IMR-90 (cell line): Measurements from ENCODE around the gene PTAR1. TPM values are rescaled to one million over a fixed set of nuclear protein-coding genes. Genes with fewer than 3 reads are reported as not detected.

ENCODE experiments used
- ATAC-seq: fragments of 200-7000 bp; cut with Tn5 transposase; 2 replicates; pipeline ENCODE4 v1.9.1; 2020; ENCODE audit warnings: low read depth, mild to moderate bottlenecking, moderate library complexity
- BruUV-seq: library from RNA; stranded (reverse); fragments of 400-500 nt; replicated peaks from 2 replicates; lab custom pipeline; 2021; lab: Mats Ljungman, UMichigan
- CTCF ChIA-PET: fragments of 300-600 bp; formaldehyde crosslinking; extraction: SDS; loops from one replicate; lab custom pipeline; 2021; ENCODE audit warnings: antibody characterized with exemption; lab: Yijun Ruan, JAX
- POLR2A ChIA-PET: fragments of 300-600 bp; sonication (Branson Sonifier 250); formaldehyde crosslinking; loops from one replicate; lab custom pipeline; 2022; ENCODE audit warnings: antibody characterized with exemption; ENCODE audit not compliant: unreplicated experiment; lab: Charles Lee
- DNase-seq: peaks from one replicate; pipeline ENCODE4 v3.0.0; 2013
- H2AFZ ChIP-seq: replicated peaks from 2 replicates; pipeline ENCODE3; 2013; ENCODE audit warnings: low read length, mild to moderate bottlenecking; ENCODE audit not compliant: poor library complexity
- H2AK5ac ChIP-seq: 2 replicates; pipeline ENCODE4 v1.6.1; 2013; ENCODE audit warnings: low read depth, low read length, inconsistent platforms
- H2AK9ac ChIP-seq: replicated peaks from 2 replicates; pipeline ENCODE3; 2013; ENCODE audit warnings: mild to moderate bottlenecking, low read depth, low read length, moderate library complexity; ENCODE audit not compliant: poor library complexity
- H2BK120ac ChIP-seq: 2 replicates; pipeline ENCODE4 v1.6.1; 2013; ENCODE audit warnings: low read depth, low read length, inconsistent platforms
- H2BK15ac ChIP-seq: 3 replicates; pipeline ENCODE4 v1.6.1; 2013; ENCODE audit warnings: low read depth, low read length, inconsistent platforms
- H2BK20ac ChIP-seq: 2 replicates; pipeline ENCODE4 v1.6.1; 2013; ENCODE audit warnings: low read depth, mild to moderate bottlenecking, inconsistent platforms, low read length, moderate library complexity
- H2BK5ac ChIP-seq: 2 replicates; pipeline ENCODE4 v1.6.1; 2013; ENCODE audit warnings: mild to moderate bottlenecking, low read depth, low read length, inconsistent platforms; ENCODE audit not compliant: poor library complexity, severe bottlenecking
- H3K14ac ChIP-seq: replicated peaks from 2 replicates; pipeline ENCODE4 v1.6.1; 2013; ENCODE audit warnings: low read depth, low read length, inconsistent platforms
- H3K18ac ChIP-seq: 2 replicates; pipeline ENCODE4 v1.6.1; 2013; ENCODE audit warnings: low read depth, low read length, control low read depth
- H3K23ac ChIP-seq: 2 replicates; pipeline ENCODE4 v1.6.1; 2013; ENCODE audit warnings: low read depth, low read length, inconsistent platforms
- H3K27ac ChIP-seq: 2 replicates; pipeline ENCODE4 v1.5.1; 2013; ENCODE audit warnings: mild to moderate bottlenecking, control low read depth, low read length; ENCODE audit not compliant: insufficient read depth
- H3K27me3 ChIP-seq: 2 replicates; pipeline ENCODE4 v1.6.1; 2013; ENCODE audit warnings: low read length; ENCODE audit not compliant: control insufficient read depth, insufficient read depth
- H3K36me3 ChIP-seq: 2 replicates; pipeline ENCODE4 v1.6.1; 2013; ENCODE audit warnings: low read length, mixed read lengths; ENCODE audit not compliant: control insufficient read depth, insufficient read depth
- H3K4ac ChIP-seq: 2 replicates; pipeline ENCODE4 v1.6.1; 2013; ENCODE audit warnings: low read depth, low read length, inconsistent platforms
- H3K4me1 ChIP-seq: 2 replicates; pipeline ENCODE4 v1.6.1; 2013; ENCODE audit warnings: low read length, mixed read lengths; ENCODE audit not compliant: control insufficient read depth, insufficient read depth
- H3K4me2 ChIP-seq: 2 replicates; pipeline ENCODE4 v1.6.1; 2013; ENCODE audit warnings: low read depth, mild to moderate bottlenecking, control low read depth, low read length, moderate library complexity
- H3K4me3 ChIP-seq: 2 replicates; pipeline ENCODE4 v1.5.1; 2013; ENCODE audit warnings: low read depth, mild to moderate bottlenecking, control low read depth, low read length, moderate library complexity; ENCODE audit not compliant: insufficient read depth
- H3K56ac ChIP-seq: 2 replicates; pipeline ENCODE4 v1.6.1; 2013; ENCODE audit warnings: low read length, inconsistent platforms; ENCODE audit not compliant: insufficient read depth; ENCODE audit errors: extremely low read depth
- H3K79me1 ChIP-seq, 2 experiments: 2 replicates each; pipeline ENCODE4 v1.6.1; 2013; ENCODE audit warnings: low read length in 2 of 2, inconsistent platforms in 1 of 2, low read depth in 1 of 2
- H3K9ac ChIP-seq: 2 replicates; pipeline ENCODE4 v1.6.1; 2013; ENCODE audit warnings: low read depth, low read length, control low read depth
- H3K9me1 ChIP-seq: 2 replicates; pipeline ENCODE4 v1.6.1; 2013; ENCODE audit warnings: low read length, inconsistent platforms; ENCODE audit not compliant: insufficient read depth
- H3K9me3 ChIP-seq: 2 replicates; pipeline ENCODE4 v1.6.1; 2013; ENCODE audit warnings: low read length; ENCODE audit not compliant: control insufficient read depth, insufficient read depth
- H4K20me1 ChIP-seq: 2 replicates; pipeline ENCODE4 v1.6.1; 2013; ENCODE audit warnings: low read length, inconsistent platforms; ENCODE audit not compliant: insufficient read depth
- H4K5ac ChIP-seq: 2 replicates; pipeline ENCODE4 v1.6.1; 2013; ENCODE audit warnings: mild to moderate bottlenecking, low read depth, low read length, control low read depth
- H4K8ac ChIP-seq, 2 experiments: 2 replicates each; pipeline ENCODE4 v1.6.1; 2013; ENCODE audit warnings: low read depth in 2 of 2, low read length in 2 of 2, control low read depth in 1 of 2, inconsistent platforms in 1 of 2
- H4K91ac ChIP-seq: 2 replicates; pipeline ENCODE4 v1.6.1; 2013; ENCODE audit warnings: low read depth, low read length, inconsistent platforms; ENCODE audit not compliant: insufficient read depth
- CEBPB ChIP-seq: IDR thresholded peaks from 2 replicates; pipeline ENCODE4 v1.6.1; 2012; ENCODE audit warnings: low read depth, low read length, improper control_type of control experiment
- FOS ChIP-seq: fragments of 150-350 bp; IDR thresholded peaks from 2 replicates; pipeline ENCODE4 v1.6.1; 2016; ENCODE audit warnings: low read depth, low read length
- NFE2L2 ChIP-seq: fragments of 150-350 bp; IDR thresholded peaks from 2 replicates; pipeline ENCODE4 v1.6.1; 2016; ENCODE audit warnings: low read depth, mild to moderate bottlenecking, low read length
- RAD21 ChIP-seq: IDR thresholded peaks from 2 replicates; pipeline ENCODE4 v1.6.1; 2012; ENCODE audit warnings: low read length, improper control_type of control experiment
- RCOR1 ChIP-seq: IDR thresholded peaks from 2 replicates; pipeline ENCODE4 v1.6.1; 2012; ENCODE audit warnings: mild to moderate bottlenecking, low read length, improper control_type of control experiment; ENCODE audit not compliant: insufficient replicate concordance
- SMC3 ChIP-seq: fragments of 150-350 bp; IDR thresholded peaks from 2 replicates; pipeline ENCODE4 v1.6.1; 2016; ENCODE audit warnings: low read depth, mild to moderate bottlenecking, antibody characterized with exemption, low read length, moderate library complexity
- WGBS, 2 experiments: methylation state at CpG; one replicate each; pipeline versions ENCODE4 v1.1.5 to v1.1.7; 2013; ENCODE audit warnings: missing lambda C conversion rate in 2 of 2; ENCODE audit not compliant: insufficient read length in 1 of 2; ENCODE audit errors: extremely low coverage in 2 of 2; 5-methylcytosine and 5-hydroxymethylcytosine counted together
- dilution Hi-C: fragments of 300-500 bp; cut with HindIII; formaldehyde crosslinking; loops from one replicate; pipeline ENCODE4 v1.14.3; 2018; ENCODE audit warnings: low sequenced_read_pairs; ENCODE audit not compliant: unreplicated experiment
- in situ Hi-C: fragments of 300-500 bp; cut with MboI; formaldehyde crosslinking; loops from 3 replicates; pipeline ENCODE4 v1.14.3; 2019; ENCODE audit warnings: low sequenced_read_pairs, inconsistent platforms, mixed read lengths
- intact Hi-C: fragments of 100-400 bp; cut with micrococcal nuclease; formaldehyde crosslinking; loops from 2 replicates; pipeline ENCODE4 v1.10.0; 2022
- polyA plus RNA-seq, 3 experiments: library from polyadenylated mRNA; depleted of rRNA; stranded (reverse); fragments of >200 nt; gene quantifications; 2 replicates each; pipeline ENCODE4 v1.2.3, GENCODE V29; 2012; ENCODE audit warnings: low replicate concordance in 1 of 3
- total RNA-seq: library from RNA; depleted of rRNA; stranded (reverse); fragments of >200 nt; gene quantifications from 2 replicates; pipeline ENCODE4 v1.2.3, GENCODE V29; 2012
- TF ChIP-seq, protein P1 (sequence below): fragments of 150-350 bp; IDR thresholded peaks from 2 replicates; pipeline ENCODE4 v1.6.1; 2017; ENCODE audit warnings: mild to moderate bottlenecking, antibody characterized with exemption, low read length, low read depth

The PTAR1 gene
- total and polyA plus RNA-seq, 2 of the 4 experiments (the other 2 are of a cell fraction): 10.6 to 110 TPM

DNA sequence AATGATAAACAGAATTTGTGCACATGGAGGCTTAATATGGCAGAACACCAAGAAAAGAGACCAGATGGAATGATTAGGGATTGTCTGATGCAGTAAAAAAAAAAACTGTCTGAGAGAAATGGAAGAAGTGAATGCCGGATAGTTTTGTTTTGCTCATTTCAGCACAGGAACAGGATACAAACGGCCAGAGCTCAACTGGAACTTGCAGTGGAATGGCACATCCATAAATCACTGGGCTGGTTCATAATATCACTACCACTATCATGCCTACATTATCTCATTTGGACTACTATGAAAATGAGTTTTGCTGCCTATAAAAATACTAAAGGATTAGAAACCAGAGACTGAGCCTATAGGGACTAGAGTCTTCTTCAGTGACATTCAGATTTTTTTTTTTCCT, 9.7 kb downstream of the PTAR1 start:
- Histone ChIP-seq H3K9me3 (no peaks in the 10 kb centered on the region), H2BK15ac (no peak overlapping the region), H3K18ac (no peak overlapping the region), H3K4ac (no peak overlapping the region), H4K91ac (no peak overlapping the region), H3K4me3 (no peak overlapping the region), H4K20me1 (peaks cover 20% of the 10 kb centered on the region; the same call in 1 of the 2 replicates), H3K9me1 (peaks cover 5% of the 10 kb centered on the region), H3K23ac (no peak overlapping the region), H3K4me2 (no peak overlapping the region), H3K9ac (no peak overlapping the region), H2BK120ac (no peak overlapping the region), H2AK9ac (no peak overlapping the region), H3K56ac (no peak overlapping the region), H3K36me3 (peaks cover 2% of the 10 kb centered on the region; the same call in 1 of the 2 replicates), H3K4me1 (peaks cover 17% of the 10 kb centered on the region), H2BK20ac (no peak overlapping the region), H2BK5ac (no peak overlapping the region), H3K79me1 (peaks cover 45 to 70% of the 10 kb centered on the region in 2 experiments), H4K8ac (no peak overlapping the region), H2AK5ac (no peak overlapping the region), H3K14ac (no peak overlapping the region), H3K27ac (no peak overlapping the region), H3K27me3 (no peaks in the 10 kb centered on the region), H2AFZ (no peak overlapping the region), H4K5ac (no peak overlapping the region)
- CTCF ChIA-PET: interaction anchor here (0.7 kb wide), 1 partner anchor 554 kb away, joined by 4 read pairs; no protein-coding TSS in a partner anchor
- intact Hi-C loops (no loop called here), dilution Hi-C loops (no loop called here), in situ Hi-C loops (no loop called here)
- no CpG with 5 or more reads among the region's 2 CpGs for WGBS, 2 experiments
- POLR2A ChIA-PET: no interaction called here
- ATAC-seq: no peak
- no peak for TF ChIP-seq RAD21
- TF ChIP-seq RCOR1: no peak
- no peak for TF ChIP-seq SMC3
- TF ChIP-seq CEBPB: no peak
- TF ChIP-seq, protein P1, sequence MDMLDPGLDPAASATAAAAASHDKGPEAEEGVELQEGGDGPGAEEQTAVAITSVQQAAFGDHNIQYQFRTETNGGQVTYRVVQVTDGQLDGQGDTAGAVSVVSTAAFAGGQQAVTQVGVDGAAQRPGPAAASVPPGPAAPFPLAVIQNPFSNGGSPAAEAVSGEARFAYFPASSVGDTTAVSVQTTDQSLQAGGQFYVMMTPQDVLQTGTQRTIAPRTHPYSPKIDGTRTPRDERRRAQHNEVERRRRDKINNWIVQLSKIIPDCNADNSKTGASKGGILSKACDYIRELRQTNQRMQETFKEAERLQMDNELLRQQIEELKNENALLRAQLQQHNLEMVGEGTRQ: no peak
- TF ChIP-seq FOS: no peak
- no peak for TF ChIP-seq NFE2L2
- no peak for DNase-seq
- BruUV-seq: no TSS peak
